Neutrophil (primary cell): Measurements from ENCODE around the gene MICAL3.
"Not testable (repeated sequence)": the region's sequence is repeated elsewhere in the genome, so short reads cannot be mapped to it uniquely, and the experiment has no call there.

Experiments used
- H3K27ac ChIP-seq: fragments of 200-600 bp; sonication (generic); 2 replicates; pipeline ENCODE4 v1.5.1; 2016; ENCODE audit warnings: mild to moderate bottlenecking, moderate library complexity
- H3K27me3 ChIP-seq: fragments of 200-600 bp; sonication (generic); 2 replicates; pipeline ENCODE4 v1.6.0; 2016; ENCODE audit warnings: mild to moderate bottlenecking
- H3K36me3 ChIP-seq: fragments of 200-600 bp; sonication (generic); 2 replicates; pipeline ENCODE4 v1.5.1; 2017
- H3K4me1 ChIP-seq, 2 experiments: fragments of 200-600 bp in 1 of 2; sonication (generic) in 1 of 2; 1 replicate in 1 of 2; 2 replicates in 1 of 2; pipeline versions ENCODE4 v1.5.1 to v1.6.1; 2013 to 2016; ENCODE audit warnings: low read depth in 1 of 2, low read length in 1 of 2, mild to moderate bottlenecking in 1 of 2, moderate library complexity in 1 of 2; ENCODE audit not compliant: control insufficient read depth in 1 of 2, insufficient read depth in 1 of 2
- H3K4me3 ChIP-seq, 2 experiments: fragments of 200-600 bp in 1 of 2; sonication (generic) in 1 of 2; 1 replicate in 1 of 2; 2 replicates in 1 of 2; pipeline ENCODE4 v1.5.1; 2013 to 2016; ENCODE audit warnings: low read depth in 1 of 2, low read length in 1 of 2, mild to moderate bottlenecking in 1 of 2, moderate library complexity in 1 of 2
- H3K9me3 ChIP-seq: fragments of 200-600 bp; sonication (generic); 2 replicates; pipeline ENCODE4 v1.5.1; 2016
- TF ChIP-seq, protein P1 (sequence below): fragments of 200-600 bp; sonication (generic); IDR thresholded peaks from 2 replicates; pipeline ENCODE4 v1.5.1; 2016; ENCODE audit warnings: antibody characterized with exemption

Gene MICAL3

DNA sequence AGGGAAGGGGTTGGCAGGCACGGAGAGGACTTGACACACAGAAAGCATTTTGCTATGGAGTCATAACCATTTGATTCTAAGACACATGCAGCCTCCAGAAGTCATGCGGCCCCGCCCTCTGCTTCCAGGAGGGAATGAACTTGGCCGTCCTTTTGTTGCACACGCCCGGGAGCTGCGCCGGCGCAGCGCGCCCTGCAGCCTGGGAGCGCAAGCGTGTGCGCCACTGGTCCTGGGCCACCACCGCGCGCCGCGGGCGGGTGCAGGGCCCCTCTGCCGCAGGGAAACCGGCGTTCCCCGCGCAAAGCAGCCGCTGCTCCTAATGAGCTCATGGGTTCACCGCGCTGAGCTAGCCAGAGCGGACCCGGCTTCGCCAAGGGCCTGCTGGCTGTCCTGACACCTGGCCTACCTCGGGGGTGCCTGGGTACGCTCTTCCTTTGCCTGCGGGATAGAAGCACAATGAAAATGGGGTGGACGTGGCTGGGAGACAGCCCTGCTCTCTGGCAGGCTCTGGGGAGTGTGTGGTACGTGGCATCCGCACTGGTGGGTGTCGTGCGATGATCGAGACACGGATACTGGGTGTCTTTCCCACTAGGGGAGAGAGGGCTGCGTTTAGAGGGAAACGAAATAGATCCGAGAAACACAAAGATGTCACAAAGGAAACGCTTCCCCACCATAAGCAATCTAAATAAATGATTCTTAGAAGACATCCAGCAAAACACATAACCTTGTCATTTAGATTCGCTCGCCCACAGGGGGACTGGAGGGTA lies 669 bp downstream of the MICAL3 start:
- TF ChIP-seq, protein P1, sequence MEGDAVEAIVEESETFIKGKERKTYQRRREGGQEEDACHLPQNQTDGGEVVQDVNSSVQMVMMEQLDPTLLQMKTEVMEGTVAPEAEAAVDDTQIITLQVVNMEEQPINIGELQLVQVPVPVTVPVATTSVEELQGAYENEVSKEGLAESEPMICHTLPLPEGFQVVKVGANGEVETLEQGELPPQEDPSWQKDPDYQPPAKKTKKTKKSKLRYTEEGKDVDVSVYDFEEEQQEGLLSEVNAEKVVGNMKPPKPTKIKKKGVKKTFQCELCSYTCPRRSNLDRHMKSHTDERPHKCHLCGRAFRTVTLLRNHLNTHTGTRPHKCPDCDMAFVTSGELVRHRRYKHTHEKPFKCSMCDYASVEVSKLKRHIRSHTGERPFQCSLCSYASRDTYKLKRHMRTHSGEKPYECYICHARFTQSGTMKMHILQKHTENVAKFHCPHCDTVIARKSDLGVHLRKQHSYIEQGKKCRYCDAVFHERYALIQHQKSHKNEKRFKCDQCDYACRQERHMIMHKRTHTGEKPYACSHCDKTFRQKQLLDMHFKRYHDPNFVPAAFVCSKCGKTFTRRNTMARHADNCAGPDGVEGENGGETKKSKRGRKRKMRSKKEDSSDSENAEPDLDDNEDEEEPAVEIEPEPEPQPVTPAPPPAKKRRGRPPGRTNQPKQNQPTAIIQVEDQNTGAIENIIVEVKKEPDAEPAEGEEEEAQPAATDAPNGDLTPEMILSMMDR = no peak
- Histone ChIP-seq H3K9me3 (no peaks in the 10 kb centered on the region), H3K27me3 (peaks cover 75% of the 10 kb centered on the region), H3K4me3 (no peak overlapping the region), H3K27ac (no peak overlapping the region), H3K36me3 (no peaks in the 10 kb centered on the region), H3K4me1 (peaks cover 9 to 14% of the 10 kb centered on the region in 2 experiments)

DNA sequence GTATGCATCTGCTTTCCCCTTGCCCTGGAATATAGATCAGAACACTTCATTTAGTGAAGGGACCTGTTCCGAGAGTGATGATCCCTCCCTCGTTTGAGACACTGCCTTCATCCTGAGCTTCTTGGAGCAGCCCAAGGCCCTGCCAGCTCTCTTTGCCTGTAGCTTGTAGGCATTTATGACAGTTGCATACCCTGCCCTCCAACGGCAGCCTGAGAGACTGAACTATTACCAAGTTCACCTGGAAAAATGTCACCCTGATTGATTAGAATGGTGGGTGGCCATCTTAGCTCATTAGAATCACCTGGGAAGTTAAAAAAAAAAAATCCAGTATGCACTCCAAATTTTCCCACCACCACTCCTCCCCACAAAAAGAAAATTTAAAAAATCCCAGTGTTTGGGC lies 1.5 kb downstream of the MICAL3 start:
- TF ChIP-seq, protein P1 = no peak
- H3K27ac ChIP-seq = no peak overlapping the region
- H3K9me3 ChIP-seq = no peaks in the 10 kb centered on the region
- H3K4me1 ChIP-seq = peaks cover 9 to 14% of the 10 kb centered on the region in 2 experiments
- no peak overlapping the region for H3K4me3 ChIP-seq
- no peaks in the 10 kb centered on the region for H3K36me3 ChIP-seq
- peaks cover 69% of the 10 kb centered on the region for H3K27me3 ChIP-seq

DNA sequence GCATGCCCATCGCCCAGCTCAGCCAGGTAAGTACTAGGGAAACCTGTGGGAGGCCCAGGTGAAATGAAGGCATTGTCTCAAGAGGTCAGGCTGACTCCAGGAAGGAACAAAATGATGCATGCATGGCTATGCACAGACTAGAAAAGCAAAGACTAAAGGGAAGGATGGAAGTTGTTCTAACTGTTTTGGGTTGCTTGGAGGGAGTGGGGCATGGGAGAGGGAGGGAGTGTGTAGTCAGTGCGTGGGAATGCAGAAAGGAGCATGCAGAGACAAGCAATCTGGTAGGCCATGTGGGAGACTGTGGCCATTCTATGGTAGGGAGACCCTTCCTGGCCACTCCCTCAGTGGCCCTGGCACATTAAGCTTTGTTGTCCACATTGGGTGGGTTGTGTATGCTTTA lies 2.9 kb downstream of the MICAL3 start:
- TF ChIP-seq, protein P1 = no peak
- peaks cover 9 to 14% of the 10 kb centered on the region in 2 experiments for H3K4me1 ChIP-seq
- no peak overlapping the region for H3K4me3 ChIP-seq
- H3K36me3 ChIP-seq = no peaks in the 10 kb centered on the region
- no peaks in the 10 kb centered on the region for H3K9me3 ChIP-seq
- H3K27ac ChIP-seq = no peak overlapping the region
- peaks cover 55% of the 10 kb centered on the region for H3K27me3 ChIP-seq

DNA sequence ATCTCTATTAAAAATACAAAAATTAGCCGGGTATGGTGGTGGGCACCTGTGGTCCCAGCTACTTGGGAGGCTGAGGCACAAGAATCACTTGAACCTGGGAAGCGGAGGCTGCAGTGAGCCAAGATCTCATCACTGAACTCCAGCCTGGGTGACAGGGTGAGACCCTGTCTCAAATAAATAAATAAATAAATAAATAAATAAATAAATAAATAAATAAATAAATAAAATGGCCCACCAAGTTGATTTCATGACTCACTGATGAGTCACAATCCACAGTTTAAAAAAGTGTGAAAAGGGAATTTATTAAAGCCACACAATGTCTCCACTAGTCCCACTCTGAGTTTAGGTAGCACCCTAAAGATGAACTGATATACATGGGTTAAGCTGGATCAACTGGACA lies 3.6 kb downstream of the MICAL3 start:
- peaks cover 9 to 14% of the 10 kb centered on the region in 2 experiments for H3K4me1 ChIP-seq
- not testable (repeated sequence) for H3K4me3 ChIP-seq, H3K27ac ChIP-seq, H3K36me3 ChIP-seq, H3K9me3 ChIP-seq
- peaks cover 48% of the 10 kb centered on the region for H3K27me3 ChIP-seq

DNA sequence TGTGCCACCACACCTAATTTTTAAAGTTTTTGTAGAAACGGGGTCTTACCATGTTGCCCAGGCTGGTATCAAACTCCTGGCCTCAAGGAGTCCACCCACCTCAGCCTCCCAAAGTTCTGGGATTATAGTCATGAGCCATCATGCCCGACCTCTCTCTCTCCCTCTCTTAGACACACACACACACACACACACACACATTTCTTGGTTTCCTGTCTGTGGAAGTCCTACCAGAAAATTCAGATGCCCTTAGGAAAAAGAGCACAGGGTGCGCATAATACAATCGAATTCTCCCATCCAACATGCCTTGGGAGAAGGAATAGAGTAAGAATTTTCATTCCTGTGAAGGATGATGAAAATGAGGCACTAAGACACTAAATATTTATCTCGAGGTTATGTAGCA lies 10.4 kb downstream of the MICAL3 start:
- Histone ChIP-seq H3K4me3 (no peak overlapping the region), H3K27me3 (no peaks in the 10 kb centered on the region)
- TF ChIP-seq, protein P1 = no peak

DNA sequence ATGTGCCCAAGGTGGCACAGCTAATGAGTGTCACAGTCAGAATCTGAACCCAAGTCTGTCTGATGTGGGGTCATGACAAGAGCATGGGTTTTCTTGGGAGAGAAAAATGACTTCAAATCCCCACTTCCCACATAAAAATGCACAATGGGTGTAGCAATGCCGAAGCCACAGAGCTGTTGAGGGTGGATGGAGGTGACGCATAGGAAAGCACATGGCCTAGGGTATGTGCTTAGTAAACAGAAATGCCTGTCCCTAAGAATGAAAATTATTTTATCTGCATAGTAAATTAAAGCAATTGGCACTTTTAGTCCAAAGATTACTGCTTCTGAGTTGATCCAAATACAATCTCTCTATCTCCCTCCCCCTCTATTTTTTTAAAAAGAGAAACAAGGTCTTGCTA lies 10.9 kb downstream of the MICAL3 start:
- Histone ChIP-seq H3K27ac (no peak overlapping the region), H3K27me3 (no peaks in the 10 kb centered on the region), H3K4me1 (no peaks in the 10 kb centered on the region), H3K9me3 (no peaks in the 10 kb centered on the region), H3K36me3 (no peaks in the 10 kb centered on the region), H3K4me3 (no peak overlapping the region)
- TF ChIP-seq, protein P1 = no peak

More for the DNA sequence above, 10.4 kb downstream of the MICAL3 start:
- no peak overlapping the region for H3K27ac ChIP-seq
- H3K4me1 ChIP-seq = no peaks in the 10 kb centered on the region
- H3K9me3 ChIP-seq = no peaks in the 10 kb centered on the region
- H3K36me3 ChIP-seq = no peaks in the 10 kb centered on the region
